Measurements from ENCODE around the gene MEI1.
"Not testable (repeated sequence)": the region's sequence is repeated elsewhere in the genome, so short reads cannot be mapped to it uniquely, and the experiment has no call there.

MEI1 gene, protein sequence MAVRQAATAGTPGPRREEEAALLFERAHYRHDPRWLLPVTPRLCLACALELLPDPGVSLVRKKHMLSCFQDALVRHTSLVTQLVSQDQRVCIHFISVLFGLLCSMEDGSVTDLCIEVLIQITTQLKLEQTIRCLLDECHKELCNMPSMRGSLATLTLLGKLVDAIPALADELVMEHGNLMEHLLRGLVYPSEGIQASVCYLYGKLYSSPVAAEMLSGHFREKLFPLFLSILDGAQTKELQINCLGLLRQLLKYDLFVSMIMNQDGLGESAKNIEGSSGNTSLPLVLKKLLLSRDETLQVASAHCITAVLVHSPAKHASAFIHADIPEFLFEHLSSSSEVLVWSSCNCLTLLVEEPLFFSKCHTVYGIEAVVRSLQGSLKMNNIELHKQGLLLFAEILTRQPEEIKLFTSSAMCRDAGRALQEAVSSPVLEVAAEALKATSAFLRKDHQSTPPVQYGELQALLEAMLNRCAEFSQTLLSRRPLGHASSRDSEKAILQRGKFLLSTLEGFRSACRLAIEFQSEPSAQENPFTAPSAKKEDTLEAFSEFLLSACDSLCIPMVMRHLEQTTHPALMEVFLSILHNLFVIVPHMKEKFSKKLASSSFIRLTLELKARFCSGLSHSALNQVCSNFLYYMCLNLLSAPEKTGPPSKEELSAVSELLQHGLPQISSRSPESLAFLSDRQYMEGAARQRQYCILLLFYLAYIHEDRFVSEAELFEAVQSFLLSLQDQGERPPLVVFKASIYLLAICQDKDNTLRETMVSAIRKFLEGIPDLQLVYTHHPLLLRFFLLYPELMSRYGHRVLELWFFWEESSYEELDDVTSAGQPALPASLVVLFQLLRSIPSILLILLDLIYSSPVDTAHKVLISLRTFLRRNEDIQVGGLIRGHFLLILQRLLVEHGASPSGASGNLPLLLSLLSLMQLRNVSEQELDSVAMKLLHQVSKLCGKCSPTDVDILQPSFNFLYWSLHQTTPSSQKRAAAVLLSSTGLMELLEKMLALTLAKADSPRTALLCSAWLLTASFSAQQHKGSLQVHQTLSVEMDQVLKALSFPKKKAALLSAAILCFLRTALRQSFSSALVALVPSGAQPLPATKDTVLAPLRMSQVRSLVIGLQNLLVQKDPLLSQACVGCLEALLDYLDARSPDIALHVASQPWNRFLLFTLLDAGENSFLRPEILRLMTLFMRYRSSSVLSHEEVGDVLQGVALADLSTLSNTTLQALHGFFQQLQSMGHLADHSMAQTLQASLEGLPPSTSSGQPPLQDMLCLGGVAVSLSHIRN
- 25.8 to 42.0 (median 35.0) reads per million in 4 experiments for total RNA-seq

DNA sequence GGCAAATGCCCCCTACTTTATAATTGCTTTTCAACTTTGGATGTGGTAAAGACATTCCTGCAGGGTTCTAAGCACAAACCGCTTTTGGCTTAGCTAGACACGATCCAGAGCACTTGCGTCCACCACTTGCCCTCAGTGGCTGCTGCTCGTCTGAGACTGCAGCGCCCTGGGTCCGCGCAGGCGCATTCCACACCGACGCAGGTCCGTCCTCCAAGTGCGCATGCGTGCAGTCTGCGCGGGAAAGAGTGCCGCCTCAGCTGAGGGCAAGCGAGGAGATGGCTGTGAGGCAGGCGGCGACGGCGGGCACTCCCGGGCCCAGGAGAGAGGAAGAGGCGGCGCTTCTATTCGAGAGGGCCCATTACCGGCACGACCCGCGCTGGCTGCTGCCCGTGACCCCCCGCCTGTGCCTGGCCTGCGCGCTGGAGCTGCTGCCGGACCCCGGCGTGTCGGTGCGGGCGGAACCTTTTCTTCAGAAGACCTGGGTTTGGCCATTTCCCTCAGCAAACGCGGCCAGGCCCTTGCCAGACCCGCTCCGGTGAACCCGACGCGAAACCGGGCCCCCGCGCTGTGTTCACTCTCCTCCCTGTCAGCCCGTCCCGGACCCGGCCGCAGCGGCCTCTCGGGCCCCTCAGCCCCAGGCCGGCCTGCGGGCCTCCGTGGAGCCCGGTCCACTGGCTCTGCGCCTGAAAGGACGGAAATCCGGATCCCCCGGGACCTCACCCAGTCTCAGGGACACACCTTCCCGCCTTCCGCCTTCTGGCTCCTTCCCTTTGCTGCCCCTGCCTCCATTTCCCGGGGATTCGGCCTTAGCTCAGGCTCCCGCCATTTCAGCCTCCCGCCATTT lies at the start of gene MEI1:
TSS of gene MEI1 (plus strand) at position 240 of the 844 bp plus-strand sequence. CDS start at position 276, 36 bp downstream.
- peak; percentile 88 for DNase-seq

DNA sequence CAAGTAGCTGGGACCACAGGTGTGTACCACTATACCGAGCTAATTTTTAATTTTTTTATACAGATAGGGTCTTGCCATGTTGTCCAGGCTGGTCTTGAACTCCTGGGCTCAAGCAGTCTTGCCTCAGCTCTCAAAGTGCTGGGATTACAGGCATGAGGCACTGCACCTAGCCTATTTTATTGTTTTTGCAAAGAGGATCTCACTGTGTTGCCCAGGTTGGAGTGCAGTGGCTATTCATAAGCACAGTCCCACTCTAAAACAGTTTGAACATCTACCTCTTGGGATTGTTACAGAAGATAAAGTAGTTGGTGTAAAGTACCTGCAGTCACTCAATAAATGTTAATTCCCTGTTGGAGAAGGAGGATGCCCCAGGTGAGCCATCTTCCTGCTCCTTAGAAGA lies 49.1 kb upstream of the MEI1 start:
- no peak for DNase-seq

DNA sequence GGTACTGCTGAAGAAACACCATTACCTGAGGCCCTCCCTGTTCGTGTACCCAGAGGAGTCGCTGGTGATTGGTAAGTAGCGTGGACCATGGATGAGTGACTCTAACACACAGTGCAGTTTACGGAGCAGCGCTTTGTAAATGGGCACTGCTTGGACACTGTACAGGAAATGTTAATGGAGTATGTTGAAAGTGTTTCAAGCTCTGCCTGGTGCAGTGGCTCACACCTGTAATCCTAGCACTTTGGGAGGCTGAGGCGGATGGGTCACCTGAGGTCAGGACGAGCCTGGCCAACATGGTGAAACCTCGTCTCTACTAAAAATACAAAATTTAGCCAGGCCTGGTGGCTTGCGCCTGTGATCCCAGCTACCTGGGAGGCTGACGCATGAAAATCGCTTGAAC lies 48.5 kb upstream of the MEI1 start:
- DNase-seq, result no peak

DNA sequence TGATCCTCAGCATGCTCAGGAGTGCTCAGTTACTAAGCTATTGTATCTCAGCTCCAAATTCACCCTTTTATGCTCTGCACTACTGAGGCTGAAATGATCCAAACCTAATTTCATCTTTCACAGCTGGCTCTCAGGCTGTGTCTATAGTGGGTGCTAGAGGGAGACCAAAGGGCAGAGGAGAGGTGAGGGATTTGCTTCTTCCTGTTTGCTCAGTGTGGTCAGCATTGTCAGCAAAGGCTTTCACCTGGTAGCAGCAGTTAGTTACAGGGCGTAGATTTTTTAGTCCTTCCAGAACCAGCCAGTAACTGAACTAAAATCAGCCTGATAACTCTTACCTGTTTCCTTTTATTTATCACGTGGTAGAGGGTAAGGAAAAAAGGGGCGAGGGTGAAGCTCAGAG lies 45.0 kb upstream of the MEI1 start:
- DNase-seq, result no peak

DNA sequence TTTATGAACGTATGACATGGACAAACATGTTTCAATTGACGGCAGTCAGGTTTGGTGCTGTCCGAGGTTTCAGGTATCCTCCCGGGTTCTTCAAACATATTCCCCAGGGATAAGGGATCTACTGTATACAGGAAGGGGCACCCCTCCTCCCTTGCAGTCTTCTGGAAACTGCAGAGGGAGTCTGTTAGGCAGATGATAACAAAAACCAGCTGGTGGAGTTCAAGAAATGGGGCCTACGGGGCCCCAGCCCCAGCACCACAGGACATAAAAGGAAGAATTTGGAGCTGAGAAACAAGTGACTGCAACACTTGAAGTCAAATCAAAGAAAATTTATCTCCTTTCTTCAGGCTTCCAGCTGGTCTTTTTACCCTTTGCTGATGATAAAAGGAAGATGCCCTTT lies 42.7 kb upstream of the MEI1 start:
- DNase-seq, result no peak

DNA sequence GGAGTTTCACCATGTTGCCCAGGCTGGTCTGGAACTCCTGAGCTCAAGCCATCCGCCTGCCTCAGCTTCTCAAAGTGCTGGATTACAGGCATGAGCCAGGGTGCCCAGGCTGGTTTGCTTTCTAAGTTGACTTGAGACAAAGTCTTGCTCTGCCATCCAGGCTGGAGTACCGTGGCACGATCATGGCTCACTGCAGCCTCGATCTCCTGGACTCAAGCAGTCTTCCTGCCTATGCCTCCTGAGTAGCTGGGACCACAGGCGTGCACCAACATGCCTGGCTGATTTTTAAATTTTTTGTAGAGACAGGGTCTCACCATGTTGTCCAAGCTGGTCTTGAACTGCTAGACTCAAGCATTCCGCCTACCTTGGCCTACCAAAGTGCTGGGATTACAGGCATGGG lies 41.6 kb upstream of the MEI1 start:
- DNase-seq, result no peak

DNA sequence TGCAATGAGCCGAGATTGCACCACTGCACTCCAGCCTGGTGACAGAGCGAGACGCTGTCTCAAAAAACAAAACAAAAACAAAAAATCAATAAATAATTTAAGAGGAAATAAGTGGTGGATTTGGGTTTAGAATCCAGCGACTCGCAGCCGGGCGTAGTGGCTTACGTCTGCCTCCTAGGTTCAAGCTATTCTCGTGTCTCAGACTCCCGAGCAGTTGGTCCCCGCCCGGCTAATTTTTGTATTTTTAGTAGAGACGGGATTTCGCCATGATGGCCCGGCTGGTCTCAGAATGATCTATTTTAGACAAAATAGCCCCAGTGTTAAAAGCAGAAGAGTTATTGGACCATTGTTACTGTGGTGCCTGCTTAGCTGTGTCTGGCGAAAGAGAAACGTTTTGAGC lies 40.4 kb upstream of the MEI1 start:
- DNase-seq, result no peak

DNA sequence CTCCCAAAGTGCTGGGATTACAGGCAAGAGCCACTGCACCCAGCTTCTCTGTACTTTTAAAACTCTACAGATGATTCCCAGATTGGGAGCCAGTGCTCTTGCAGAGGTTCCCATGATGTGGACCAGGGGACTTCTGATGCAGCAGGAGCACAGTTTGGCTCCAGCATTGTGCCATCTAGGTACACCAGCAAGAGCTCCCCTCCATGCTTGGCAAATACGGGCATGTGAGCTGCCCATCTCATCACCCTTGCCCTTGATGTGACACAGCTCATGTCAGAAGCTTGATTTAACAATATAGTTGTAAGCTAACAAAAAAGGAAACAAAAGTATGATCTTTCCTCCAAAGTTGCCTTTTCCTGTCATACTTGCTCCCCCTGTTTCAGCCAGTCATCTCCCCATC lies 39.4 kb upstream of the MEI1 start:
- DNase-seq, result no peak

DNA sequence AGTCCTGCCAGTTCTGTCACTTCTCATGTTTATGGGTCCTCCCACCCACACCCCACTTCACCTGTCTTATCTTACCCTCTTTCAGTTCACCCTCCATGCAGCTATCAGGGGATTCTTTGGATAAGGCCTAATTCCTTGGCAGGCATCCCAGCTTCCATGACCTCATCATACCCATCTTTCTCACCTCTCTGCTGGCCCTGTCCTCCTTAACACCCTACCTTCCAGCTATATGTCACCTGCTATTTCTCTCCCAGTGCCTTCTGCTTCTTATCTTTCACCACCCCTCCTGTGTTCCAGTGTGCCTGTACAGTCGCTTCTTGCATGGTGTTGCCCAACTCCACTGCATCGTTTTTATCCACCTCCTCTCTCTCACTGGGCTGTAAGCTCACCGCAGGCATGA lies 38.9 kb upstream of the MEI1 start:
- no peak for DNase-seq

DNA sequence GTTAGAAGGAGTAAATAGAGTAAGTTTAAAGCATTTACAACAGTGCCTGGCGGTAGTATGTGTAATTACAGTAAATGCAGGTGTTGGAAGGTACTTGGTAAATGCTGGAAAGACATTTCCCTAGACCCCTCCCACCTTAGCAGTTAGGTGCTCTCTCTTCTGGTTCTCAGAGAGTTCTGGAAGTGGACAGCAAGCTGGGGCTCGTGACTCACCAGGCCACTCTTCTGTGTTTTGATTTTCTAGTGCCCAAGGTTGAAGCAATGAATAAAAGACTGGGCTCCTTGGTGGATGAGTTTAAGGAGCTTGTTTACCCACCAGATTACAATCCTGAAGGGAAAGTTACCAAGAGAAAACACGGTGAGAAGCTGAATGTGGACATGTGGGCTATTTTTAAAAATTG lies 38.2 kb upstream of the MEI1 start:
- no peak for DNase-seq

DNA sequence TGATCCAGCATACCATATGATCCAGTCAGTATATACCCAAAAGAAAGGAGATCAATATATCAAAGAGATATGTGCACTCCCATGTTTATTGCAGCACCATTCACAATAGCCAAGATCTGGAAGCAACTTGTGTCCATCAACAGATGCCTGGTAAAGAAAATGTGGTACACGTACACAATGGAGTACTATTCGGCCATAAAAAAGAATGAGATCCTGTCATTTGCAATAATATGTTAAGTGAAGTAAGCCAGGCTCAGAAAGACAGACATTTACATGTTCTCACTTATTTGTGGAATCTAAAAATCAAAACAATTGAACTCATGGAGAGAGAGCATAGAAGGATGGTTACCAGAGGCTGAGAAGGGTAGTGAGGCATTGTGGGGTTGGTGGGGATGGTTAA lies 37.6 kb upstream of the MEI1 start:
- DNase-seq, result no peak

DNA sequence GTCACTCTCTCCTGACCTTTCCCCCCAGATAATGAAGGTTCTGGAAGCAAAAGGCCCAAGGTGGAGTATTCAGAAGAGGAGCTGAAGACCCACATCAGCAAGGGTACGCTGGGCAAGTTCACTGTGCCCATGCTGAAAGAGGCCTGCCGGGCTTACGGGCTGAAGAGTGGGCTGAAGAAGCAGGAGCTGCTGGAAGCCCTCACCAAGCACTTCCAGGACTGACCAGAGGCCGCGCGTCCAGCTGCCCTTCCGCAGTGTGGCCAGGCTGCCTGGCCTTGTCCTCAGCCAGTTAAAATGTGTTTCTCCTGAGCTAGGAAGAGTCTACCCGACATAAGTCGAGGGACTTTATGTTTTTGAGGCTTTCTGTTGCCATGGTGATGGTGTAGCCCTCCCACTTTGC lies 35.7 kb upstream of the MEI1 start:
- DNase-seq, result not testable (repeated sequence)

DNA sequence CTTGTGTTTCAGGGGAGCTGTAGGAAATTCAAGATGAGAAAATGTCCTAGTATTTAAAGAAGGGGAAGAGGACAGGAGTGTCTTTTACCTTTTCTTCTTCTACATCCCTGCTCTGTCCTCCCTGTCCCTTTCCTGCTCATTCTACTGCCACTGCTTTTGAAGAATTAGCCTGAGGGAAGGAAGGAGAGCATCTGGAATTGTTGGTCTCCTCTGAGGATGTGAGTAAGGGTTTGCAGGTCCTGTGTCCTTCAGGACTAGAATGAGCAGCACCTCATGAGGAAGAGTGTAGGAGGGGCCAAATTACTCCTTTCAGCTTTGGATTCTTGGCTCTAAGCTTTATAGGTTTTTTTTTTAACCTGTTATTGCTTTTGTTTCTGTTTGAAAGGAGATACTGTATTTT lies 34.8 kb upstream of the MEI1 start:
- no peak for DNase-seq

DNA sequence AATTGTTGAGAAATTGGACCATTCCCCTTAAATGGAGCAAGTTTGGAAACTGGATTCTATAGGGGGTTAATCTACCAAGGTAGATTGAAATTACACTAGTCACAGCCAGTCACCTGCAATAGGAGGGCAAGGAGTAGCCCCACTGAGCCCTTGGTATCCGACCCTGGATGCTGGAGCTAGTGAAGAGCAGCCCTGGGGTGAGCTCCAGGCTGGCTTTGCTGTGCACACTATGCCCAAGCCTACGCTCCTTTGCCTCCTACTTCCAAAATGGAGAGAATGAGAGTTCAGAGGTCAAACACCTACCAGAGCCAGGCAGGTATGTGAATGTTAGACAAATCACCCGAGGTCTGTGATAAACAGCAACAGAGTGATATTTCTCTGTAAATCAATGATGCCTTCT lies 34.4 kb upstream of the MEI1 start:
- no peak for DNase-seq

DNA sequence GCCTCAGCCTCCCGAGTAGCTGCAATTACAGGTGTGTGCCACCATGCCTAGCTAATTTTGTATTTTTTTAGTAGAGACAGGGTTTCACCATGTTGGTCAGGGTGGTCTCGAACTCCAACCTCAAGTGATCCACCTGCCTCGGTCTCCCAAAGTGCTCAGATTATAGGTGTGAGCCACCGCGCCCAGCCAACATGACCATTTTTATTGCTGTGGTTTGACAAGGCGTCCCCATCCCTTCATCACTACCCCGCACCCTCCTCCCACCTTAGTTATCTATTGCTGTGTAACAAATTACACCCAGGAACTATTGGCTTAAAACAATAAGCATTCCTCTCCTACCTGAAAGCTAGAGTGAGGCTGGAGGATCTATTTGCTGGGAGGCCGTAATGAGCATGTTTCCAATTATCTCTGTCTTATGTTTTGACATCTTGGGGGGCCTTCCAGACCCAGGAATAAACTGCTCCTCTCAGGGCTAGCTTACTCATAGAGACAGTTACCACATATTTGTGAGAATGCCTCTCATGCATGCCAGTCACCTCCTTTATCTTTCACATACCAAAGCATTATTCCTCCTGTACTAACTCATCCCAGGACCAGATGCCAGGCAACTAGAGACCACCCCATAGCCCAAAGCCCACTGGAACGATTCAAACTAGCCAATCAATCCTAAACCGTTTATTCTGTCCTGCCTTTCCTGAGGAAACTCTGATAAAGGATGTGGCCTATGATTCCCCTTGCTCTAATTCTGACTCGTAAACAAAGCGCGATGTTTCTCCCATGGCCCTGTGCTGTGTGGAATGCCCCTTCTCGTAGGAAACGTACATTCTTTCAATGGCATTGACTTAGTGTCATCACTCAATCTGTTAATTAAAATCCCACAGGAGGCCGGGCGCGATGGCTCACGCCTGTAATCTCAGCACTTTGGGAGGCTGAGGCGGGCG lies 30.1 kb upstream of the MEI1 start:
- no peak for DNase-seq

DNA sequence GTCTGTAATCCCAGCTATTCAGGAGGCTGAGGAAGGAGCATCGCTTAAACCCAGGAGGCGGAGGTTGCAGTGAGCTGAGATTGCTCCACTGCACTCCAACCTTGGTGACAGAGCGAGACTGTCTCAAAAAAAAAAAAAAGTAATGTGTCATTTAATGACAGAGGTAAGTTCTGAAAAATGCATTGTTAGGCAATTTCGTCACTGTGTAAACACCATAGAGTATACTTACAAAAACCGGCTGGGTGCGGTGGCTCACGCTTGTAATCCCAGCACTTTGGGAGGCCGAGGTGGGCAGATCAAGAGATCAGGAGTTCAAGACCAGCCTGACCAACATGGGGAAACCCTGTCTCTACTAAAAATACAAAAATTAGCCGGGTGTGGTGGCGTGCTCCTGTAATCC lies 27.2 kb upstream of the MEI1 start:
- not testable (repeated sequence) for DNase-seq

DNA sequence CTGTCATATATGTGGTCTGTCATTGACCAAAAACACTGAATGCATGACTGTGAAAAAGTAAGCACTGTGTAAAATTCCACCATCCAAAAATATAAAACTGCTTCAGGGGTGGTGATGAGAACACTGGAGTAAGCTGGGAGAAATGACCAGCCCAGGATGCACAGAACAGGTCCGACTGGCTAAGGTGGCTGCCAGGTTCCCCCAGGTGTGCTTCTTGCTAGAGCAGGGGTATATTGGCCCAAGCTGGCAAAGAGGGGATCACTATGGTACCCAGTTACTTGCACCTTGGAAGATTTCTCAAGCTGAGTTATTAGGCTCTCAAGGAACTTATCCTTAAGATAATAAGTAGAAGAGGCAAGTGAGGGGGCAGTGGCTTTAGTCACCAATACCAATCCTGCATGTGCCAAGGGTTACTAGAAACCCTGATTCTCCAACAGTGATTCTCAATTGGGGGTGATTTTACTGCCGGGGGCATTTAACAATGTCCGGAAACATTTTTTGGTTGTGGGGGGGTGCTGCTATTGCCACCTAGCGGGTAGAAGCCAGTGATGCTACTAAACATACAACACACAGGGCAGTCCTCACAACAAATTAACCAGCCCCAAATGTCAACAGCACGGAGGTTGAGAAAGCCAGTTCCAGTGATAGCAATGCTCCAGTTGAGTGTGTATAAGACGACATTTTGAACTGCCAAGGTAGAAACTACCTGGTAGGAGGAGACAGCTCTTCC lies 26.4 kb upstream of the MEI1 start:
- no peak for DNase-seq

DNA sequence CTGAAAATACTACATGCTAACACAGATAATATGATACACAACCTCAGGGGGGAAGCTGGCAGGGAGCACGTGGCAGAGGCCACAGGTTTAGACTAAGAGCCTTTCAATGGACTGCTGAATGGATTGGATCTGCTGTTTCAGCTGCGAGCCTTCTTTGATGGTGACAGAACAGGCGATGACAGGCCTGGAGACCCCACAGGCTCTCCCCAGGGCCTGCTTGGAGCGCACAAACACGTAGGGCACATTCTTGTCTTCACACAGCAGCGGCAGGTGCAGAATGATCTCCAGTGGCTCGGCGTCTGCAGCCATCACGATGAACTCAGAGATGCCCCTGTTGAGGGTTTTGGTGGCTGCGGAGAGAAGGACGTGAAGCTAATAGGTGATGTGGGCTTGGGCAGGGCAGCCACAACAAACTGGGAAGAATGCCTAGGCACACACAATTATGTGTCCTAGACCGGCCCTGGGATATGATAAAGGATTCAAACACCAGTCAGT lies 24.4 kb upstream of the MEI1 start:
- DNase-seq, result no peak

DNA sequence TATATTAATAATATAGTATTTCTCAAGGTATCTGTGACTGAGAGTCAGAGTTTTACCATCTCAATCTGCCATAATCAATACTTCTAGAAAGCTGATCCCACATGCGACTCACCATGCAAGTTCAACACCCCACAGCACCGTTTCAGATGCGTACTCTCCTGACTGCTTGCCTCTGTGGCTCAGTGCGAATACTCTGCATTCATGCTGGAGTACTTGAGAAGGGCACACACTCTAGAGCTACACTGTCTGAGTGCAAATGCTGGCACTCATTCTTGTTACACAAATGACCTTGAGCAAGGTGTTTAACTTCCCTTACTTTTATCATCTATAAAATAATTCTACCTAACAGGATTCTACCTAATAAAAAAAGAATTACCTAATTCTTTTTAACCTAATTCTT lies 23.2 kb upstream of the MEI1 start:
- DNase-seq, result no peak

DNA sequence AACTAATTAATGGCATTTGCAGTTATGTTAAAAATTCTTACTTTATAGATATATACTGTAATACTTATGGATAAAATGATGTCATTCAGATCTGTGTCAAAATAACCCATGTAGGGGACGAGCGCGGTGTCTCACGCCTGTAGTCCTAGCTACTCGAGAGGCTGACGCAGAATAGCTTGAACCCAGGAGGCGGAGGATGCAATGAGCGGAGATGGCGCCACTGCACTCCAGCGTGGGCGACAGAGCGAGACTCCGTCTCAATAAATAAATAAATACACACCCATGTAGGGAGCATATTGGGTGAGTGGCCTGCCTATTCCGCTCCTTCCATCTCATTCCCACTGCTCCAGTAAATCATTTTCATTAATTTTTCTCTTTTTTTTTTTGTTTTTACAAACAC lies 17.7 kb upstream of the MEI1 start:
- DNase-seq, result no peak

Data from effector CD8-positive, alpha-beta T cell (primary cell).